PC-3 (cell line): ENCODE measurements around the gene CABLES1. TPM values are rescaled to one million over a fixed set of nuclear protein-coding genes. Genes with fewer than 3 reads are reported as not detected.

ENCODE experiments used
- ATAC-seq: fragments of 200-7000 bp; cut with Tn5 transposase; 2 replicates; pipeline ENCODE4 v1.9.1; 2020; ENCODE audit warnings: mild to moderate bottlenecking, moderate library complexity
- BruUV-seq: library from RNA; stranded (reverse); fragments of 400-500 nt; replicated peaks from 2 replicates; lab custom pipeline; 2021; lab: Mats Ljungman, UMichigan
- CTCF ChIA-PET: fragments of 300-600 bp; sonication (Branson Sonifier 250); formaldehyde crosslinking; loops from one replicate; lab custom pipeline; 2022; ENCODE audit warnings: antibody characterized with exemption; lab: Charles Lee
- POLR2A ChIA-PET: fragments of 300-600 bp; sonication (Branson Sonifier 250); formaldehyde crosslinking; loops from one replicate; lab custom pipeline; 2022; ENCODE audit warnings: antibody characterized with exemption; ENCODE audit not compliant: unreplicated experiment; lab: Charles Lee
- DNase-seq: peaks from one replicate; pipeline ENCODE4 v3.0.0-alpha.2; 2015
- H2AFZ ChIP-seq: fragments of 300-600 bp; sonication (generic); 2 replicates; pipeline ENCODE4 v1.6.0; 2016; ENCODE audit warnings: antibody characterized with exemption, low read length
- H3F3A ChIP-seq: fragments of 300-600 bp; sonication (generic); one replicate; pipeline ENCODE4 v1.6.0; 2017; ENCODE audit warnings: antibody characterized with exemption, low read length, control low read depth, mild to moderate bottlenecking; ENCODE audit not compliant: unreplicated experiment
- H3K27ac ChIP-seq: fragments of 300-600 bp; sonication (generic); 2 replicates; pipeline ENCODE4 v1.5.1; 2016; ENCODE audit warnings: mild to moderate bottlenecking, low read length
- H3K27me3 ChIP-seq: fragments of 300-600 bp; sonication (generic); 2 replicates; pipeline ENCODE4 v1.6.1; 2016; ENCODE audit warnings: low read length, mixed read lengths
- H3K36me3 ChIP-seq: fragments of 300-600 bp; sonication (generic); 2 replicates; pipeline ENCODE4 v1.6.1; 2016; ENCODE audit warnings: low read depth, mixed run types, low read length, mixed read lengths
- H3K4me1 ChIP-seq: fragments of 300-600 bp; sonication (generic); 2 replicates; pipeline ENCODE4 v1.5.1; 2016; ENCODE audit warnings: low read length; ENCODE audit not compliant: insufficient read depth
- H3K4me2 ChIP-seq: fragments of 300-600 bp; sonication (generic); 2 replicates; pipeline ENCODE4 v1.6.0; 2016; ENCODE audit warnings: low read length
- H3K4me3 ChIP-seq: fragments of 300-600 bp; sonication (generic); 2 replicates; pipeline ENCODE4 v1.5.1; 2016; ENCODE audit warnings: mild to moderate bottlenecking, low read length, mixed read lengths
- H3K79me2 ChIP-seq: fragments of 300-600 bp; sonication (generic); 2 replicates; pipeline ENCODE4 v1.6.1; 2017; ENCODE audit warnings: low read length, mixed read lengths
- H3K9ac ChIP-seq: fragments of 300-600 bp; sonication (generic); 2 replicates; pipeline ENCODE4 v1.6.0; 2016; ENCODE audit warnings: mild to moderate bottlenecking, low read length
- H3K9me2 ChIP-seq: fragments of 300-600 bp; sonication (generic); replicated peaks from 2 replicates; pipeline ENCODE4 v1.6.1; 2016; ENCODE audit warnings: mixed run types, low read length, mixed read lengths
- H3K9me3 ChIP-seq: fragments of 300-600 bp; sonication (generic); 2 replicates; pipeline ENCODE4 v1.6.1; 2016; ENCODE audit warnings: low read length, mixed read lengths
- H4K20me1 ChIP-seq: fragments of 300-600 bp; sonication (generic); 2 replicates; pipeline ENCODE4 v1.6.1; 2016; ENCODE audit warnings: low read length, mixed read lengths
- CTCF ChIP-seq: fragments of 300-600 bp; sonication (generic); conservative IDR thresholded peaks from 2 replicates; pipeline ENCODE4 v1.5.1; 2017; ENCODE audit warnings: antibody characterized with exemption, low read depth, mild to moderate bottlenecking, low read length
- EZH2 ChIP-seq: fragments of 300-600 bp; sonication (generic); IDR thresholded peaks from one replicate; pipeline ENCODE4 v1.6.1; 2017; ENCODE audit warnings: antibody characterized with exemption, mild to moderate bottlenecking, low read length; ENCODE audit not compliant: unreplicated experiment
- EZH2phosphoT487 ChIP-seq: fragments of 300-600 bp; sonication (generic); IDR thresholded peaks from 2 replicates; pipeline ENCODE4 v1.6.1; 2018; ENCODE audit warnings: mild to moderate bottlenecking, antibody characterized with exemption, low read length, borderline replicate concordance
- intact Hi-C: fragments of 100-400 bp; cut with micrococcal nuclease; formaldehyde crosslinking; loops from 2 replicates; pipeline ENCODE4 v1.9.0; 2023
- total RNA-seq: library from RNA; depleted of rRNA; stranded (reverse); fragments of >200 nt; gene quantifications from 2 replicates; pipeline ENCODE4 v1.2.3, GENCODE V29; 2014

CABLES1 gene
- total RNA-seq, 1 experiment from 2014 or later: 18.6 TPM

GRCh38 chr18:23196119-23197007 lies 61.1 kb downstream of the CABLES1 start:
- Histone ChIP-seq H3K27me3 (no peaks in the 10 kb centered on the region), H3K4me3 (no peak overlapping the region), H2AFZ (no peak overlapping the region), H3F3A (no peaks in the 10 kb centered on the region), H3K27ac (no peak overlapping the region), H3K9ac (no peak overlapping the region), H3K9me3 (no peaks in the 10 kb centered on the region), H3K4me1 (no peaks in the 10 kb centered on the region), H3K9me2 (no peaks in the 10 kb centered on the region), H4K20me1 (no peaks in the 10 kb centered on the region), H3K4me2 (no peak overlapping the region), H3K36me3 (no peaks in the 10 kb centered on the region), H3K79me2 (no peaks in the 10 kb centered on the region)
- ChIA-PET POLR2A (no interaction called here), CTCF (no interaction called here)
- DNase-seq (no peak), ATAC-seq (no peak)
- TF ChIP-seq EZH2phosphoT487 (no peak), CTCF (no peak), EZH2 (no peak)
- no TSS peak for BruUV-seq
- intact Hi-C loops: no loop called here

- POLR2A ChIA-PET: no interaction called here
- TF ChIP-seq EZH2 (no peak), CTCF (no peak), EZH2phosphoT487 (no peak)
- Histone ChIP-seq H3K9me3 (no peaks in the 10 kb centered on the region), H3K4me2 (no peak overlapping the region), H4K20me1 (no peaks in the 10 kb centered on the region), H3K27me3 (no peaks in the 10 kb centered on the region), H3K4me3 (no peak overlapping the region), H3K4me1 (no peaks in the 10 kb centered on the region), H3K9ac (no peak overlapping the region), H3K36me3 (no peaks in the 10 kb centered on the region), H3K79me2 (no peaks in the 10 kb centered on the region), H2AFZ (no peak overlapping the region), H3K9me2 (no peaks in the 10 kb centered on the region), H3F3A (no peaks in the 10 kb centered on the region), H3K27ac (no peak overlapping the region)
- CTCF ChIA-PET: no interaction called here
- intact Hi-C loops: no loop called here
- ATAC-seq (no peak), DNase-seq (no peak)
- BruUV-seq: no TSS peak
Observed at GRCh38 chr18:23198217-23198845, 63.0 kb downstream of the CABLES1 start.

GRCh38 chr18:23200756-23201155 lies 65.5 kb downstream of the CABLES1 start:
- no peaks in the 10 kb centered on the region for H3K4me1 ChIP-seq
- H3K4me2 ChIP-seq: no peak overlapping the region
- no peaks in the 10 kb centered on the region for H4K20me1 ChIP-seq
- ChIA-PET POLR2A (no interaction called here), CTCF (no interaction called here)
- H3K9me3 ChIP-seq: no peaks in the 10 kb centered on the region
- intact Hi-C loops: no loop called here
- H3K27me3 ChIP-seq: no peaks in the 10 kb centered on the region
- H3K27ac ChIP-seq: no peak overlapping the region
- H3K4me3 ChIP-seq: no peak overlapping the region
- ATAC-seq: no peak
- no peak overlapping the region for H2AFZ ChIP-seq
- H3F3A ChIP-seq: no peaks in the 10 kb centered on the region
- H3K9ac ChIP-seq: no peak overlapping the region
- H3K79me2 ChIP-seq: no peaks in the 10 kb centered on the region
- no TSS peak for BruUV-seq
- DNase-seq: no peak
- H3K9me2 ChIP-seq: no peaks in the 10 kb centered on the region
- H3K36me3 ChIP-seq: no peaks in the 10 kb centered on the region
- TF ChIP-seq EZH2: no peak
- no peak for TF ChIP-seq EZH2phosphoT487
- no peak for TF ChIP-seq CTCF
